ENCODE results near the gene RNF213.

Gene RNF213

GRCh38 chr17:80252871-80253270, 7.8 kb upstream of the RNF213 start:
- H3K36me3 ChIP-seq (ENCODE audit: control insufficient read depth in 1 of 2, insufficient read depth in 2 of 2, low read depth in 1 of 2, low read length in 2 of 2), result peaks cover 37 to 46% of the 10 kb centered on the region in 2 experiments
- no peak overlapping the region for H3K4me3 ChIP-seq (ENCODE audit: insufficient read depth in 1 of 2, low read depth in 1 of 2, low read length in 2 of 2)
- no peak for DNase-seq
- no peaks in the 10 kb centered on the region for H3K9me3 ChIP-seq (ENCODE audit: control insufficient read depth, low read length)
- H3K9ac ChIP-seq (ENCODE audit: low read length), result no peak overlapping the region
- no peak overlapping the region for H3K4me2 ChIP-seq (ENCODE audit: low read length, poor library complexity, severe bottlenecking)
- H2BK5ac ChIP-seq (ENCODE audit: low read depth, low read length, poor library complexity, severe bottlenecking), result no peak overlapping the region
- no peaks in the 10 kb centered on the region for H3K79me1 ChIP-seq (replicated peaks; ENCODE audit: low read length, poor library complexity, severe bottlenecking)
- no peak overlapping the region for H3K18ac ChIP-seq (ENCODE audit: low read depth in 1 of 2, low read length in 2 of 2)
- H4K91ac ChIP-seq (ENCODE audit: low read length), result peak overlapping the region; percentile 34
- no peak overlapping the region for H3K23ac ChIP-seq (ENCODE audit: low read length in 2 of 2)
- no peaks in the 10 kb centered on the region for H3K27me3 ChIP-seq (ENCODE audit: control insufficient read depth in 1 of 2, insufficient read depth in 1 of 2, low read length in 2 of 2)
- 73% methylated on average over 12 of the region's 13 CpGs for WGBS
- H2AFZ ChIP-seq (ENCODE audit: low read depth, low read length), result no peak overlapping the region
- no peak overlapping the region for H3K4ac ChIP-seq (ENCODE audit: low read depth in 1 of 2, low read length in 2 of 2)
- no peak overlapping the region for H4K8ac ChIP-seq (ENCODE audit: low read length)
- H3K4me1 ChIP-seq (ENCODE audit: control insufficient read depth, insufficient read depth, low read depth, low read length), result peaks cover 21% of the 10 kb centered on the region
- H2AK5ac ChIP-seq (ENCODE audit: low read length, severe bottlenecking), result peak overlapping the region; percentile 63
- no peak overlapping the region for H3K27ac ChIP-seq (ENCODE audit: low read length, poor library complexity, severe bottlenecking)
- no peak overlapping the region for H2BK120ac ChIP-seq (ENCODE audit: low read depth, low read length)
- H2BK12ac ChIP-seq (ENCODE audit: low read length in 2 of 2), result no peak overlapping the region
- peak overlapping the region; percentile 54 for H2BK15ac ChIP-seq (ENCODE audit: low read depth, poor library complexity, severe bottlenecking)
- no peak overlapping the region for H3K14ac ChIP-seq (ENCODE audit: low read length in 2 of 2)

GRCh38 chr17:80253631-80254395, 6.8 kb upstream of the RNF213 start:
- peak overlapping the region; percentile 50 for H2BK120ac ChIP-seq (ENCODE audit: low read depth, low read length)
- peaks cover 20% of the 10 kb centered on the region for H3K4me1 ChIP-seq (ENCODE audit: control insufficient read depth, insufficient read depth, low read depth, low read length)
- peak overlapping the region; percentile 24 for H2AK5ac ChIP-seq (ENCODE audit: low read length, severe bottlenecking)
- H3K9ac ChIP-seq (ENCODE audit: low read length), result no peak overlapping the region
- H3K9me3 ChIP-seq (ENCODE audit: control insufficient read depth, low read length), result no peaks in the 10 kb centered on the region
- H2BK5ac ChIP-seq (ENCODE audit: low read depth, low read length, poor library complexity, severe bottlenecking), result peak overlapping the region; percentile 60
- no peak for DNase-seq
- H2BK12ac ChIP-seq (ENCODE audit: low read length in 2 of 2), result peak overlapping the region; percentile 49 to 60
- H3K79me1 ChIP-seq (replicated peaks; ENCODE audit: low read length, poor library complexity, severe bottlenecking), result no peaks in the 10 kb centered on the region
- peak overlapping the region in 1 of 2 experiments; percentile 15 for H3K4ac ChIP-seq (ENCODE audit: low read depth in 1 of 2, low read length in 2 of 2)
- no peak overlapping the region for H3K4me3 ChIP-seq (ENCODE audit: insufficient read depth in 1 of 2, low read depth in 1 of 2, low read length in 2 of 2)
- H3K23ac ChIP-seq (ENCODE audit: low read length in 2 of 2), result no peak overlapping the region
- H2AFZ ChIP-seq (ENCODE audit: low read depth, low read length), result no peak overlapping the region
- peak overlapping the region; percentile 87 for H3K27ac ChIP-seq (ENCODE audit: low read length, poor library complexity, severe bottlenecking)
- WGBS, result 95% methylated on average over 21 of the region's 21 CpGs
- H4K8ac ChIP-seq (ENCODE audit: low read length), result peak overlapping the region; percentile 53
- no peak overlapping the region for H2BK15ac ChIP-seq (ENCODE audit: low read depth, poor library complexity, severe bottlenecking)
- H3K36me3 ChIP-seq (ENCODE audit: control insufficient read depth in 1 of 2, insufficient read depth in 2 of 2, low read depth in 1 of 2, low read length in 2 of 2), result peaks cover 27 to 40% of the 10 kb centered on the region in 2 experiments
- H3K27me3 ChIP-seq (ENCODE audit: control insufficient read depth in 1 of 2, insufficient read depth in 1 of 2, low read length in 2 of 2), result no peaks in the 10 kb centered on the region
- H3K4me2 ChIP-seq (ENCODE audit: low read length, poor library complexity, severe bottlenecking), result no peak overlapping the region
- no peak overlapping the region for H3K14ac ChIP-seq (ENCODE audit: low read length in 2 of 2)
- no peak overlapping the region for H3K18ac ChIP-seq (ENCODE audit: low read depth in 1 of 2, low read length in 2 of 2)
- H4K91ac ChIP-seq (ENCODE audit: low read length), result peak overlapping the region; percentile 79

GRCh38 chr17:80254396-80255251, 6.0 kb upstream of the RNF213 start:
- Histone ChIP-seq H3K9me3 (ENCODE audit: control insufficient read depth, low read length) (no peaks in the 10 kb centered on the region), H4K8ac (ENCODE audit: low read length) (no peak overlapping the region), H4K91ac (ENCODE audit: low read length) (peak overlapping the region; percentile 58), H3K4me3 (ENCODE audit: insufficient read depth in 1 of 2, low read depth in 1 of 2, low read length in 2 of 2) (peak overlapping the region in 1 of 2 experiments; percentile 28), H2BK5ac (ENCODE audit: low read depth, low read length, poor library complexity, severe bottlenecking) (peak overlapping the region; percentile 74), H2BK120ac (ENCODE audit: low read depth, low read length) (no peak overlapping the region), H3K4me1 (ENCODE audit: control insufficient read depth, insufficient read depth, low read depth, low read length) (peaks cover 23% of the 10 kb centered on the region), H3K14ac (ENCODE audit: low read length in 2 of 2) (peak overlapping the region in 1 of 2 experiments; percentile 35), H3K36me3 (ENCODE audit: control insufficient read depth in 1 of 2, insufficient read depth in 2 of 2, low read depth in 1 of 2, low read length in 2 of 2) (peaks cover 19 to 32% of the 10 kb centered on the region in 2 experiments), H3K18ac (ENCODE audit: low read depth in 1 of 2, low read length in 2 of 2) (peak overlapping the region in 1 of 2 experiments; percentile 54), H2AK5ac (ENCODE audit: low read length, severe bottlenecking) (no peak overlapping the region), H2BK15ac (ENCODE audit: low read depth, poor library complexity, severe bottlenecking) (no peak overlapping the region), H3K27ac (ENCODE audit: low read length, poor library complexity, severe bottlenecking) (peak overlapping the region; percentile 87), H3K9ac (ENCODE audit: low read length) (peak overlapping the region; percentile 69), H3K27me3 (ENCODE audit: control insufficient read depth in 1 of 2, insufficient read depth in 1 of 2, low read length in 2 of 2) (no peaks in the 10 kb centered on the region), H2BK12ac (ENCODE audit: low read length in 2 of 2) (peak overlapping the region in 1 of 2 experiments; percentile 80), H2AFZ (ENCODE audit: low read depth, low read length) (no peak overlapping the region), H3K23ac (ENCODE audit: low read length in 2 of 2) (peak overlapping the region in 1 of 2 experiments; percentile 14), H3K4me2 (ENCODE audit: low read length, poor library complexity, severe bottlenecking) (peak overlapping the region; percentile 10), H3K4ac (ENCODE audit: low read depth in 1 of 2, low read length in 2 of 2) (no peak overlapping the region), H3K79me1 (replicated peaks; ENCODE audit: low read length, poor library complexity, severe bottlenecking) (no peaks in the 10 kb centered on the region)
- DNase-seq, result peak; percentile 93
- 41% methylated on average over 13 of the region's 13 CpGs for WGBS

GRCh38 chr17:80256034-80256350, 4.7 kb upstream of the RNF213 start:
- H3K4ac ChIP-seq (ENCODE audit: low read depth in 1 of 2, low read length in 2 of 2), result no peak overlapping the region
- H3K9ac ChIP-seq (ENCODE audit: low read length), result no peak overlapping the region
- H3K79me1 ChIP-seq (replicated peaks; ENCODE audit: low read length, poor library complexity, severe bottlenecking), result no peaks in the 10 kb centered on the region
- H3K18ac ChIP-seq (ENCODE audit: low read depth in 1 of 2, low read length in 2 of 2), result no peak overlapping the region
- H3K4me2 ChIP-seq (ENCODE audit: low read length, poor library complexity, severe bottlenecking), result no peak overlapping the region
- no peak overlapping the region for H2BK120ac ChIP-seq (ENCODE audit: low read depth, low read length)
- H4K91ac ChIP-seq (ENCODE audit: low read length), result no peak overlapping the region
- no peak overlapping the region for H3K27ac ChIP-seq (ENCODE audit: low read length, poor library complexity, severe bottlenecking)
- no peak overlapping the region for H2BK15ac ChIP-seq (ENCODE audit: low read depth, poor library complexity, severe bottlenecking)
- peaks cover 27% of the 10 kb centered on the region for H3K4me1 ChIP-seq (ENCODE audit: control insufficient read depth, insufficient read depth, low read depth, low read length)
- peak overlapping the region; percentile 27 for H2AK5ac ChIP-seq (ENCODE audit: low read length, severe bottlenecking)
- no peak overlapping the region for H2AFZ ChIP-seq (ENCODE audit: low read depth, low read length)
- DNase-seq, result no peak
- no peak overlapping the region for H3K14ac ChIP-seq (ENCODE audit: low read length in 2 of 2)
- no peaks in the 10 kb centered on the region for H3K9me3 ChIP-seq (ENCODE audit: control insufficient read depth, low read length)
- 92% methylated on average over 5 of the region's 5 CpGs for WGBS
- H4K8ac ChIP-seq (ENCODE audit: low read length), result no peak overlapping the region
- no peak overlapping the region for H3K4me3 ChIP-seq (ENCODE audit: insufficient read depth in 1 of 2, low read depth in 1 of 2, low read length in 2 of 2)
- no peak overlapping the region for H3K23ac ChIP-seq (ENCODE audit: low read length in 2 of 2)
- H2BK12ac ChIP-seq (ENCODE audit: low read length in 2 of 2), result peak overlapping the region in 1 of 2 experiments; percentile 21
- H2BK5ac ChIP-seq (ENCODE audit: low read depth, low read length, poor library complexity, severe bottlenecking), result no peak overlapping the region
- H3K27me3 ChIP-seq (ENCODE audit: control insufficient read depth in 1 of 2, insufficient read depth in 1 of 2, low read length in 2 of 2), result no peaks in the 10 kb centered on the region
- H3K36me3 ChIP-seq (ENCODE audit: control insufficient read depth in 1 of 2, insufficient read depth in 2 of 2, low read depth in 1 of 2, low read length in 2 of 2), result peaks cover 13 to 25% of the 10 kb centered on the region in 2 experiments
